ENCODE measurements around the gene SS18L1.
"Not testable (repeated sequence)": the region's sequence is repeated elsewhere in the genome, so short reads cannot be mapped to it uniquely, and the experiment has no call there.

The SS18L1 gene

DNA sequence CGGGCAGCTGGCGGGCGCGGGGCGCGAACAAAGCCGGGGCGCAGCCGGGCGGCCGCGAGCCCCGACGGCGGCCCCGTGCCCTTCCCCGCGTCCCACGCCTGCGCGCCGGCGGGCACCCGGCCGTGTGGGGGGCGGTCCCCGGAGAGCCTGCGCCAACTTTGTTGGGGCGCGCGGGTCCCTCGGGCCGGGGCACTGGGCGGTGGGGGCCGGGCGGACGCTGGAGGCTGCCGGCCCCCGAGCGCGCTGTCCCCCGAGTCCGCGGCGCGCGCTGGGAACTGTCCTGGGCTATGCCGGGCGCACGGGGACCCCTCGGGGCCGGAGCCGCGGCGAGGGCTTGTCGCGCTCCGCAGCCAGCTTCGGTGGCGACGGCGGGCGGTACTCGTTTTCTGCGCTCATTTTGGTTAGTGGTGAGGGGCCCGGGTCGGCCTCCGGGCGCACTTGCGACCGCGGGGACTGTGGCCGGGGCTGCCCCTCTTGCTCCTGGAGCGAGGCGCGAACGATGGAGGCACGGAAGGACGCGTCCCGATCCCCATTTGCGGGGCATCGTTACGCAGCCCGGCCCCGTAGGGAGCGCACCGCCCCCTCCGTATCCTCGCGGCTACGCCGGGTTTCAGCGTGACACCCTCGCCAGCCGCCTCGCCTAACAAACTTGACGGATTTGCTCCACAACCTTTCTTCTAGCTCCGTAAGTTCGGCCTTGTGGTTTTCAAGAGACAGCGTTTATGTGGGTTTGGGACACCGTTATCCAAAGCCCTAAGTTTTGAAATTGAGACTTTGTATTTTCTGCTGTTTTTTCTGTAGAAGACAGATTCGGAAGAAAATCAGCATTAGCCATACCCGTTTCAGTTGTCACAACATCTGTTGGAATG, 622 bp downstream of the SS18L1 start:
- peak overlapping the region; percentile 76 for H3K4me3 ChIP-seq (ENCODE audit: low read depth, low read length)
- ChIA-PET CTCF (interaction anchor here (0.6 to 1.8 kb wide), 8 partner anchors 9 to 133 kb away, joined by 3 to 14 read pairs (median 4); no protein-coding TSS in a partner anchor), POLR2A (no interaction called here)
- no peak for DNase-seq (ENCODE audit: low read depth, low spot score)
- TF ChIP-seq, protein P1, sequence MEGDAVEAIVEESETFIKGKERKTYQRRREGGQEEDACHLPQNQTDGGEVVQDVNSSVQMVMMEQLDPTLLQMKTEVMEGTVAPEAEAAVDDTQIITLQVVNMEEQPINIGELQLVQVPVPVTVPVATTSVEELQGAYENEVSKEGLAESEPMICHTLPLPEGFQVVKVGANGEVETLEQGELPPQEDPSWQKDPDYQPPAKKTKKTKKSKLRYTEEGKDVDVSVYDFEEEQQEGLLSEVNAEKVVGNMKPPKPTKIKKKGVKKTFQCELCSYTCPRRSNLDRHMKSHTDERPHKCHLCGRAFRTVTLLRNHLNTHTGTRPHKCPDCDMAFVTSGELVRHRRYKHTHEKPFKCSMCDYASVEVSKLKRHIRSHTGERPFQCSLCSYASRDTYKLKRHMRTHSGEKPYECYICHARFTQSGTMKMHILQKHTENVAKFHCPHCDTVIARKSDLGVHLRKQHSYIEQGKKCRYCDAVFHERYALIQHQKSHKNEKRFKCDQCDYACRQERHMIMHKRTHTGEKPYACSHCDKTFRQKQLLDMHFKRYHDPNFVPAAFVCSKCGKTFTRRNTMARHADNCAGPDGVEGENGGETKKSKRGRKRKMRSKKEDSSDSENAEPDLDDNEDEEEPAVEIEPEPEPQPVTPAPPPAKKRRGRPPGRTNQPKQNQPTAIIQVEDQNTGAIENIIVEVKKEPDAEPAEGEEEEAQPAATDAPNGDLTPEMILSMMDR (IDR thresholded peaks at IDR 0.05; ENCODE audit: insufficient read depth, low read length, missing control alignments) = no peak

DNA sequence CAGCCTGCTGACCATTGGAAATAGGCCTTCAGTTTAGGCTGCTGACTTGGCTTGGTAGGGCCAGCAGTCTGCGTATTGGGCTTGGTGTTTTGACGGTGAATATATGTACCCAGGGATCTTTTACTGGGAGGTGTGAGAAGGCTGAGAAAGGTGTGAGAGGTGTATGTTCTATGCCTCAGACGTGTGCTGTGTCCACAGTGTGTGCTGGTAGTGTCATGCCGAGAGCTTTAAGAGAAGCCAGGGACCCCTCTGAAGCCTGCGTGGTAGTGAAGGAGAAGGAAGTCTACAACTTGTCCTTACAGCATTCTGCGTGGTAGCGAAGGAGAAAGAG, 2.1 kb downstream of the SS18L1 start:
- no peak overlapping the region for H3K4me3 ChIP-seq (ENCODE audit: low read depth, low read length)
- CTCF ChIA-PET = interaction anchor here (0.9 to 1.8 kb wide), 9 partner anchors 9 to 137 kb away, joined by 3 to 14 read pairs (median 4); no protein-coding TSS in a partner anchor
- no peak for DNase-seq (ENCODE audit: low read depth, low spot score)
- TF ChIP-seq, protein P1 (IDR thresholded peaks at IDR 0.05; ENCODE audit: insufficient read depth, low read length, missing control alignments) = no peak
- POLR2A ChIA-PET = no interaction called here

DNA sequence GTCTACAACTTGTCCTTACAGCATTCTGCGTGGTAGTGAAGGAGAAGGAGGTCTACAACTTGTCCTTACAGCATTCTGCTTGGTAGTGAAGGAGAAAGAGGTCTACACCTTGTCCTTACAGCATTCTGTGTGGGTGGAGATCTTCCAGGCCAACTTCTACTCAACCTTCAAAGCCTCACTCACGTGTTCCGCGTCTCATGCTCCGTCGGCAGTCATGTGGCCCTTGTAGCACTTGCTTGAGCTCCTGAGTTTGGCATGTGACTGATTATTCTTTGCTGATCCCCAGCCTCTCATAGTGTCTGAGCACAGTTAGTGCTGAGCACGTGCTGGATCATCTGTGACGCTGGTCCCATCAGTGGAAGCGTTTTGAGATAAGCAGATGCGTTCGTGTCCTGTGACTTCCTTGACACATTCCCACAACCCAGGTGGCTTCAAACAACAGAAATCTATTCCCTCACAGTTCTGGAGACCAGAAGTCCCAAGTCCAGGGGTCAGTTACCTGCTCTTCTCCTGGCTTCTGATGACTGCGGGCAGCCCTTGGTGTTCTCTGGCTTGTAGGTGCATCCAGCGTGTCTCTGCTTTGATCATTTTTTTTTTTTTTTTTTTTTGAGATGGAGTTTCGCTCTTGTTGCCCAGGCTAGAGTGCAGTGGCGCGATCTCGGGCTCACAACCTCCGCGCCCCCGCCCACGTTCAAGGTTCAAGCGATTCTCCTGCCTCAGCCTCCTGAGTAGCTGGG, 2.6 kb downstream of the SS18L1 start:
- ChIA-PET POLR2A (no interaction called here), CTCF (interaction anchor here (0.9 to 1.8 kb wide), 6 partner anchors 10 to 137 kb away, joined by 3 to 14 read pairs (median 4); no protein-coding TSS in a partner anchor)
- no peak for DNase-seq (ENCODE audit: low read depth, low spot score)
- TF ChIP-seq, protein P1 (IDR thresholded peaks at IDR 0.05; ENCODE audit: insufficient read depth, low read length, missing control alignments) = no peak
- H3K4me3 ChIP-seq (ENCODE audit: low read depth, low read length) = no peak overlapping the region

DNA sequence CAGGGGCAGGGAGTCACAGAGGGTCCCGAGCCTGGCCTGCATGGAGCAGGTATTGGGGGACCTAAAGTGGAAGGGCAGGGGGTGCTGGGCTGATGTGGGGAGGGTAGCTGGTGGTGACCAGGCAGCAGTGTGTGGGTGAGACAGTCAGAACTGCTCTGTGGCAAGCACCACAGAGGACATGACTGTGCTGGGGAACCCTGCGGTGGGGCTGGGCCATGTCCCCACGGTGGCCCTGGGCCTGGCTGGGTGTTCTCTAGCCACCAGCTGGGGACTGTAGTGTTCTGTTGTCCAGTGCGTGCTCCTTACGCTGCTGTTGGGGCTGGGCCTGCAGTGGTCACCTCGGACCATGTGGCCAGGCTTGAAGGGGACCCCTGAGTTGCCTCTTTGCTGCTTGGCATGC, 3.6 kb downstream of the SS18L1 start:
- POLR2A ChIA-PET = no interaction called here
- TF ChIP-seq, protein P1 (IDR thresholded peaks at IDR 0.05; ENCODE audit: insufficient read depth, low read length, missing control alignments) = no peak
- CTCF ChIA-PET = interaction anchor here (1.0 to 1.3 kb wide), 2 partner anchors 9 to 10 kb away, joined by 3 read pairs; no protein-coding TSS in a partner anchor
- no peak overlapping the region for H3K4me3 ChIP-seq (ENCODE audit: low read depth, low read length)
- no peak for DNase-seq (ENCODE audit: low read depth, low spot score)

DNA sequence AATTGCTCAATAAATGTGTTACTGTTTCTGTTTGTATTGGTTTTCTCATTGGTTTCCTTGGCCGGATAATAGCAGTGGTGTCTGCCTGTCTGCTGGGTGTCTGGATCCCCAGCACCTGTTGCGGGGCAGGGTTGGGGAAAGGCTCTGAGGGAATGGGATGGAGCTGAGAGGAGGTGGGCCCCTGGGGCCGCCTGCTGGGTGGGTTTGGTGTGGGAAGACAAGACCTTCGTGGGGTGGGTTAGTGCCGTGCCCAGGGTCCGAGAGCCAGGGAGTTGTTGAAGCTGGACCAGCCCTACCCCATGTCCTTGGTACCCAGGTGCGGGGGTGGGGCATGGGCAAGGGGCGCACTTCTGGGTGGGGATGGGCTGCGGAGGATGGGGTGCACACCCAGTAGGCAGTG, 4.0 kb downstream of the SS18L1 start:
- no peak for DNase-seq (ENCODE audit: low read depth, low spot score)
- ChIA-PET POLR2A (no interaction called here), CTCF (interaction anchor here (1.0 to 1.3 kb wide), 2 partner anchors 9 to 10 kb away, joined by 3 read pairs; no protein-coding TSS in a partner anchor)
- TF ChIP-seq, protein P1 (IDR thresholded peaks at IDR 0.05; ENCODE audit: insufficient read depth, low read length, missing control alignments) = no peak
- no peak overlapping the region for H3K4me3 ChIP-seq (ENCODE audit: low read depth, low read length)

DNA sequence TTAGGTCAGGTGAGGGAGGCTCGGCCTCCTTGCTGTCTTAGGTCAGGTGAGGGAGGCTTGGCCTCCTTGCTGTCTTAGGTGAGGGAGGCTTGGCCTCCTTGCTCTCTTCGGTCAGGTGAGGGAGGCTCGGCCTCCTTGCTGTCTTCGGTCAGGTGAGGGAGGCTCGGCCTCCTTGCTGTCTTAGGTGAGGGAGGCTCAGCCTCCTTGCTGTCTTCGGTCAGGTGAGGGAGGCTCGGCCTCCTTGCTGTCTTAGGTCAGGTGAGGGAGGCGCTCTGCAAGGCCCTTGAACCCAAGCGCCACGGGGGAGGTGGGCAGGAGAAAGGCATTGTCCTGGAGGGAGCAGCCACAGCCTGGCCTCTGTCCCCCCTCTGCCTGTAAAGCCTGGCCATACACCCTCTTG, 4.8 kb downstream of the SS18L1 start:
- CTCF ChIA-PET = interaction anchor here (1.6 kb wide), 1 partner anchor 10 kb away, joined by 5 read pairs; no protein-coding TSS in a partner anchor
- H3K4me3 ChIP-seq (ENCODE audit: low read depth, low read length); DNase-seq (ENCODE audit: low read depth, low spot score); POLR2A ChIA-PET: not testable (repeated sequence)

Data from AG04449 (cell line).